HG03108 (cell line): ENCODE data around the gene PRDM9.
"Not testable (repeated sequence)": the region's sequence is repeated elsewhere in the genome, so short reads cannot be mapped to it uniquely, and the experiment has no call there.

Experiments
- ATAC-seq: cut with Tn5 transposase; IDR thresholded peaks from one replicate; pipeline ENCODE4 v1.9.1; 2021; ENCODE audit warnings: moderate library complexity; ENCODE audit not compliant: unreplicated experiment

The PRDM9 gene

GRCh38 chr5:23526616-23527015 lies 19.2 kb downstream of the PRDM9 start:
- ATAC-seq, result not testable (repeated sequence)

DNA sequence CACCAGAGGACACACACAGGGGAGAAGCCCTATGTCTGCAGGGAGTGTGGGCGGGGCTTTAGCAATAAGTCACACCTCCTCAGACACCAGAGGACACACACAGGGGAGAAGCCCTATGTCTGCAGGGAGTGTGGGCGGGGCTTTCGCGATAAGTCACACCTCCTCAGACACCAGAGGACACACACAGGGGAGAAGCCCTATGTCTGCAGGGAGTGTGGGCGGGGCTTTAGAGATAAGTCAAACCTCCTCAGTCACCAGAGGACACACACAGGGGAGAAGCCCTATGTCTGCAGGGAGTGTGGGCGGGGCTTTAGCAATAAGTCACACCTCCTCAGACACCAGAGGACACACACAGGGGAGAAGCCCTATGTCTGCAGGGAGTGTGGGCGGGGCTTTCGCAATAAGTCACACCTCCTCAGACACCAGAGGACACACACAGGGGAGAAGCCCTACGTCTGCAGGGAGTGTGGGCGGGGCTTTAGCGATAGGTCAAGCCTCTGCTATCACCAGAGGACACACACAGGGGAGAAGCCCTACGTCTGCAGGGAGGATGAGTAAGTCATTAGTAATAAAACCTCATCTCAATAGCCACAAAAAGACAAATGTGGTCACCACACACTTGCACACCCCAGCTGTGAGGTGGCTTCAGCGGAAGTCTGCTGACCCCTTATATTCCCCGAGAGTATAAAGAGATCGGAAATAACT lies 20.0 kb downstream of the PRDM9 start:
- not testable (repeated sequence) for ATAC-seq

DNA sequence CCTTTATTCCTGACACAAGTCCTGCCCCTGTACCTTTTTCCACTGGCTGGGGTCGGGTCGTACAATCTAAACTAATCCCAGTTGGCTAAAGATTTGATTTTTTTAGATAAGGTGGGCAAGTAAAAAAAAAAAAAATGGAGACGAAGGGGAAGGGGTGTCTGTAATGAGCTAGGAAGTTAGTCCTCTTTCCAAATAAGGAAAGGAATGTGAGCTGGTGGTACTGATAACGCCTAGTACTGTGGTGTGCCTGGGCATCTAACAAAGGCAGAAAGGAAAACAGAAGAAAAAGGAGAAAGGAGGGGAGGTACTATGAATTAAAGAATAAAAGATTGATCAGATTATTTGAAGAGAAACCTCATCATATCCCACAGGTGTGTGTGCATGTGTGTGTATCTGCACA lies 21.3 kb downstream of the PRDM9 start:
- ATAC-seq, result no peak

GRCh38 chr5:23530571-23530970 lies 23.2 kb downstream of the PRDM9 start:
- no peak for ATAC-seq

GRCh38 chr5:23571059-23571458 lies 63.6 kb downstream of the PRDM9 start:
- no peak for ATAC-seq
